B cell (primary cell): Measurements from ENCODE around the gene CATSPERB. TPM values are rescaled to one million over a fixed set of nuclear protein-coding genes. Genes with fewer than 3 reads are reported as not detected.

Experiments
- ATAC-seq: fragments of 200-7000 bp; cut with Tn5 transposase; one replicate; pipeline ENCODE4 v1.10.0; 2021; ENCODE audit warnings: low read depth, mild to moderate bottlenecking, moderate number of reproducible peaks, moderate library complexity
- CTCF ChIA-PET: fragments of 350-600 bp; sonication (Branson Sonifier 250); formaldehyde crosslinking; loops from one replicate; lab custom pipeline; 2021; ENCODE audit warnings: antibody characterized with exemption, inconsistent platforms; lab: Charles Lee
- POLR2A ChIA-PET: fragments of 350-600 bp; sonication (Branson Sonifier 250); formaldehyde crosslinking; loops from one replicate; lab custom pipeline; 2021; ENCODE audit warnings: antibody characterized with exemption; lab: Charles Lee
- DNase-seq: peaks from one replicate; pipeline ENCODE4 v3.0.0; 2013
- H2AFZ ChIP-seq: 2 replicates; pipeline ENCODE4 v1.6.1; 2012; ENCODE audit warnings: mild to moderate bottlenecking, low read depth, low read length; ENCODE audit not compliant: insufficient read depth, poor library complexity, severe bottlenecking
- H3K27ac ChIP-seq, 2 donors: 1 replicate in 1 of 2; 2 replicates in 1 of 2; pipeline ENCODE4 v1.5.1; 2012 to 2013; ENCODE audit warnings: low read length in 2 of 2, mild to moderate bottlenecking in 2 of 2, moderate library complexity in 1 of 2
- H3K27me3 ChIP-seq, 4 experiments: fragments of 200-600 bp in 1 of 4; sonication (generic) in 1 of 4; replicated peaks in 1 of 4; 1 replicate in 2 of 4; 2 replicates in 2 of 4; pipeline versions ENCODE4 v1.6.1 to v1.7.0; 2013 to 2016; ENCODE audit warnings: low read length in 3 of 4, mild to moderate bottlenecking in 2 of 4, mixed read lengths in 1 of 4, moderate library complexity in 1 of 4; ENCODE audit not compliant: insufficient read depth in 4 of 4, control insufficient read depth in 3 of 4; ENCODE audit errors: control extremely low read depth in 1 of 4
- H3K36me3 ChIP-seq, 2 experiments: replicated peaks in 1 of 2; 1 replicate in 1 of 2; 2 replicates in 1 of 2; pipeline versions ENCODE4 v1.6.1 to v1.7.1; 2013; ENCODE audit warnings: low read length in 1 of 2; ENCODE audit not compliant: insufficient read depth in 2 of 2, control insufficient read depth in 1 of 2; ENCODE audit errors: control extremely low read depth in 1 of 2, extremely low read depth in 1 of 2
- H3K4me1 ChIP-seq, 2 donors: fragments of 200-600 bp in 1 of 2; sonication (generic) in 1 of 2; 1 replicate in 1 of 2; 2 replicates in 1 of 2; pipeline versions ENCODE4 v1.5.1 to v1.6.1; 2013 to 2017; ENCODE audit warnings: low read length in 2 of 2; ENCODE audit not compliant: control insufficient read depth in 2 of 2, insufficient read depth in 2 of 2
- H3K4me2 ChIP-seq: replicated peaks from 2 replicates; pipeline ENCODE3; 2012; ENCODE audit warnings: mild to moderate bottlenecking, low read depth, low read length; ENCODE audit not compliant: poor library complexity, severe bottlenecking
- H3K4me3 ChIP-seq, 5 experiments: fragments of 200-600 bp in 1 of 5; sonication (generic) in 1 of 5; 1 replicate in 3 of 5; 2 replicates in 2 of 5; pipeline versions ENCODE4 v1.5.1 to v1.7.0; 2011 to 2016; ENCODE audit warnings: low read length in 4 of 5, mild to moderate bottlenecking in 4 of 5, low read depth in 2 of 5, control low read depth in 1 of 5, moderate library complexity in 1 of 5; ENCODE audit not compliant: insufficient read depth in 1 of 5; ENCODE audit errors: control extremely low read depth in 1 of 5, extremely low read depth in 1 of 5
- H3K79me2 ChIP-seq: fragments of 200-600 bp; sonication (generic); one replicate; pipeline ENCODE4 v1.6.0; 2016; ENCODE audit warnings: low read length; ENCODE audit not compliant: control insufficient read depth, insufficient read depth
- H3K9ac ChIP-seq: fragments of 200-600 bp; sonication (generic); 2 replicates; pipeline ENCODE4 v1.6.1; 2017; ENCODE audit warnings: mild to moderate bottlenecking, low read length, moderate library complexity
- H3K9me3 ChIP-seq, 3 donors: one replicate each; pipeline versions ENCODE4 v1.6.1 to v1.7.1; 2013; ENCODE audit warnings: low read length in 2 of 3; ENCODE audit not compliant: control insufficient read depth in 2 of 3, insufficient read depth in 1 of 3; ENCODE audit errors: control extremely low read depth in 1 of 3
- H4K20me1 ChIP-seq: 2 replicates; pipeline ENCODE4 v1.6.0; 2012; ENCODE audit warnings: mild to moderate bottlenecking, low read length; ENCODE audit not compliant: insufficient read depth, control insufficient read depth, poor library complexity, severe bottlenecking
- H3K27ac Mint-ChIP-seq: one replicate; pipeline ENCODE4 v1.8.0; 2021; ENCODE audit warnings: mixed read lengths
- H3K27me3 Mint-ChIP-seq: one replicate; pipeline ENCODE4 v1.8.0; 2021; ENCODE audit warnings: mixed read lengths
- H3K4me1 Mint-ChIP-seq: one replicate; pipeline ENCODE4 v1.8.0; 2021; ENCODE audit warnings: mixed read lengths
- H3K4me3 Mint-ChIP-seq: one replicate; pipeline ENCODE4 v1.8.0; 2021; ENCODE audit warnings: mixed read lengths
- H3K9me3 Mint-ChIP-seq: one replicate; pipeline ENCODE4 v1.8.0; 2022; ENCODE audit warnings: mixed read lengths; ENCODE audit not compliant: insufficient read depth
- EZH2 ChIP-seq: IDR thresholded peaks from 2 replicates; pipeline ENCODE4 v1.6.1; 2012; ENCODE audit warnings: borderline replicate concordance, low read depth, mild to moderate bottlenecking, moderate library complexity, low read length; ENCODE audit not compliant: insufficient read depth, poor library complexity, severe bottlenecking
- WGBS: methylation state at CpG from one replicate; pipeline ENCODE4 v1.1.5; 2013; ENCODE audit warnings: missing lambda C conversion rate; ENCODE audit not compliant: insufficient coverage; 5-methylcytosine and 5-hydroxymethylcytosine counted together
- intact Hi-C: fragments of 100-400 bp; cut with micrococcal nuclease; formaldehyde crosslinking; loops from one replicate; pipeline ENCODE4 v1.10.0; 2022
- polyA plus RNA-seq: library from polyadenylated mRNA; depleted of rRNA; stranded (reverse); fragments of >200 nt; gene quantifications from 2 replicates; pipeline ENCODE4 v1.2.3, GENCODE V29; 2012
- total RNA-seq, 2 donors: library from RNA; stranded (reverse); fragments of 120-200 nt in 1 of 2; gene quantifications; 1 replicate in 1 of 2; 2 replicates in 1 of 2; pipeline versions ENCODE4 v1.2.3 to v1.2.4, GENCODE V29; 2013 to 2022
- TF ChIP-seq, protein P1 (sequence below): fragments of 200-600 bp; IDR thresholded peaks from one replicate; pipeline ENCODE4 v1.8.0; 2022; ENCODE audit warnings: antibody characterized with exemption, mild to moderate bottlenecking

The CATSPERB gene
- total and polyA plus RNA-seq, 2 donors (not counting 1 experiment from before 2014, with no cell fraction given), result 0.12 to 0.18 TPM

- Histone ChIP-seq H3K27ac (no peak overlapping the region), H3K4me3 (no peak overlapping the region), H3K9ac (no peak overlapping the region), H3K9me3 (peaks cover 0 to 12% (median 0%) of the 10 kb centered on the region in 3 donors), H2AFZ (no peak overlapping the region), H3K4me2 (no peak overlapping the region), H4K20me1 (no peaks in the 10 kb centered on the region), H3K4me1 (peaks cover 12 to 15% of the 10 kb centered on the region in 2 donors), H3K79me2 (no peaks in the 10 kb centered on the region), H3K36me3 (no peaks in the 10 kb centered on the region), H3K27me3 (peaks cover 0 to 31% (median 18%) of the 10 kb centered on the region in 4 experiments)
- TF ChIP-seq EZH2, result no peak
- TF ChIP-seq, protein P1, sequence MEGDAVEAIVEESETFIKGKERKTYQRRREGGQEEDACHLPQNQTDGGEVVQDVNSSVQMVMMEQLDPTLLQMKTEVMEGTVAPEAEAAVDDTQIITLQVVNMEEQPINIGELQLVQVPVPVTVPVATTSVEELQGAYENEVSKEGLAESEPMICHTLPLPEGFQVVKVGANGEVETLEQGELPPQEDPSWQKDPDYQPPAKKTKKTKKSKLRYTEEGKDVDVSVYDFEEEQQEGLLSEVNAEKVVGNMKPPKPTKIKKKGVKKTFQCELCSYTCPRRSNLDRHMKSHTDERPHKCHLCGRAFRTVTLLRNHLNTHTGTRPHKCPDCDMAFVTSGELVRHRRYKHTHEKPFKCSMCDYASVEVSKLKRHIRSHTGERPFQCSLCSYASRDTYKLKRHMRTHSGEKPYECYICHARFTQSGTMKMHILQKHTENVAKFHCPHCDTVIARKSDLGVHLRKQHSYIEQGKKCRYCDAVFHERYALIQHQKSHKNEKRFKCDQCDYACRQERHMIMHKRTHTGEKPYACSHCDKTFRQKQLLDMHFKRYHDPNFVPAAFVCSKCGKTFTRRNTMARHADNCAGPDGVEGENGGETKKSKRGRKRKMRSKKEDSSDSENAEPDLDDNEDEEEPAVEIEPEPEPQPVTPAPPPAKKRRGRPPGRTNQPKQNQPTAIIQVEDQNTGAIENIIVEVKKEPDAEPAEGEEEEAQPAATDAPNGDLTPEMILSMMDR, result no peak
- Mint-ChIP-seq H3K4me1 (peaks cover 9% of the 10 kb centered on the region), H3K27me3 (peaks cover 45% of the 10 kb centered on the region), H3K4me3 (no peak overlapping the region), H3K9me3 (peaks cover 1% of the 10 kb centered on the region), H3K27ac (no peak overlapping the region)
- no CpG with 5 or more reads among the region's 1 CpG for WGBS
- no peak for ATAC-seq
- DNase-seq, result no peak
- CTCF ChIA-PET, result no interaction called here
- POLR2A ChIA-PET, result no interaction called here
- intact Hi-C loops, result no loop called here
Measured at GRCh38 chr14:91570021-91570420, 161.9 kb downstream of the CATSPERB start.

- H3K4me3 Mint-ChIP-seq, result no peak overlapping the region
- Histone ChIP-seq H3K9me3 (peaks cover 0 to 12% (median 0%) of the 10 kb centered on the region in 3 donors), H4K20me1 (no peaks in the 10 kb centered on the region), H3K36me3 (no peaks in the 10 kb centered on the region), H3K4me1 (peaks cover 8 to 11% of the 10 kb centered on the region in 2 donors), H3K79me2 (no peaks in the 10 kb centered on the region), H3K4me2 (no peak overlapping the region), H3K9ac (no peak overlapping the region), H2AFZ (no peak overlapping the region), H3K27ac (no peak overlapping the region), H3K4me3 (no peak overlapping the region), H3K27me3 (peaks cover 0 to 26% (median 14%) of the 10 kb centered on the region in 4 experiments)
- peaks cover 38% of the 10 kb centered on the region for H3K27me3 Mint-ChIP-seq
- DNase-seq (no peak), ATAC-seq (no peak)
- POLR2A ChIA-PET, result no interaction called here
- peaks cover 5% of the 10 kb centered on the region for H3K4me1 Mint-ChIP-seq
- CTCF ChIA-PET, result no interaction called here
- intact Hi-C loops, result no loop called here
- peaks cover 1% of the 10 kb centered on the region for H3K9me3 Mint-ChIP-seq
- H3K27ac Mint-ChIP-seq, result no peak overlapping the region
- TF ChIP-seq EZH2, result no peak
- TF ChIP-seq, protein P1, result no peak
Measured at GRCh38 chr14:91569301-91569700, 162.6 kb downstream of the CATSPERB start.
